ENCODE measurements around the gene ZBTB17. TPM values are rescaled to one million over a fixed set of nuclear protein-coding genes. Genes with fewer than 3 reads are reported as not detected.
A peak's percentile ranks its signal among the peaks of the same experiment; 100 is the strongest.
"Not testable (repeated sequence)": the region's sequence is repeated elsewhere in the genome, so short reads cannot be mapped to it uniquely, and the experiment has no call there.

ZBTB17 gene
- polyA plus RNA-seq (ENCODE audit: insufficient read length in 10 of 10) = 10 to 100 TPM; 16.9 to 33.7 (median 23.1) TPM
- long read RNA-seq, donor 1, partial matches to known transcripts = 0 of 3 reads
- long read RNA-seq, donor 1, other reads (novel, unspliced or antisense) = 0 of 3 reads
- long read RNA-seq, donor 2, partial matches to known transcripts = 5 of 6 reads
- long read RNA-seq, donor 2, other reads (novel, unspliced or antisense) = 0 of 6 reads
- long read RNA-seq, donor 3 = 0 reads
- long read RNA-seq, donor 4, partial matches to known transcripts = 0 of 2 reads
- long read RNA-seq, donor 4, other reads (novel, unspliced or antisense) = 0 of 2 reads
- long read RNA-seq, donor 5, partial matches to known transcripts = 0 of 2 reads
- long read RNA-seq, donor 5, other reads (novel, unspliced or antisense) = 0 of 2 reads
- long read RNA-seq, donor 6 = 0 reads
- long read RNA-seq, donor 7, partial matches to known transcripts = 0 of 4 reads
- long read RNA-seq, donor 7, other reads (novel, unspliced or antisense) = 0 of 4 reads
- long read RNA-seq, donor 8, partial matches to known transcripts = 0 of 2 reads
- long read RNA-seq, donor 8, other reads (novel, unspliced or antisense) = 0 of 2 reads
- long read RNA-seq, donor 9 = 0 reads

DNA sequence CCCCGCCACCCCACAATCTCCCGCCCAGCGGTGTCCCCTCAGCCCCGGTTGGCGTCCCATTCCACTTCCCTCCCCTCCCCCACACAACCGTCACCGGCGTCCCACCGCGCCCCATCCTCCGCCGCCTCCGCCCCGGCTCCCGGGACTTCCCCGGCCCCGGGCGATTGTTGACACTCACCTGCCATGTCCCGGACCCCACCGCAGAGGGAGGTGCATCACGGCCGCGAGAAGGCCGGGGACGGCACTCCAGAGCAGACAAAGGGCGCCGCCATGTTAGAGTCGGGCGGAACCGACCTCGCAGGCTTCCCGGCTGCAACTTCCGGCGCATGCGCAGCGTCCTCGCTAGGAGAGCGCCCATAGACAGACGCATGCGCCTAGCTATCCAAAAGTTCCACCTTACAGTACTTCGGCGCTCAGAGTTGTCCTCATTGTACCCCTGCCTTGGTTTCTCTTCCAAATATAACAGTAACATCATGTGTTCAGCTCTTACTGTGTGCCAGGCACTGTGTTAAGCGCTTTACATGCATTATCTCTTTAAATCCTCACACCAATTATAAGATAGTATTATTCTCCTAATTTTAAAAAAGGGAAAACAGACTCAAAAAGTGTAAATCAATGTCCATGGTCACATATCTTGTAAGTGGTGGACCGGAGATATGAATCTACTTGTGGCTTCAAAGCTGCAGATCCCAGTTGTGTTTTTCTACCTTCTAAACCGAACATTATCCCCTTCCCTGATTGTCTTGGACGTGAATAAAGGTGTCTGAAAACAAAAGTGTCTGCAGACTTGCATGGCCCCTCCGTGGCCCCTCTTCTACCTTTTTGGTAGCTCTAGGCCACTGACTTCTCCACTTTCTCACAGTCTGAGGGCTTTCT lies at the start of gene ZBTB17:
TSS of gene ZBTB17 (minus strand) at position 297 of the 876 bp plus-strand sequence. CDS start 27,606 bp downstream, outside the sequence.
- peak; percentile 91 to 97 (median 96) for DNase-seq

DNA sequence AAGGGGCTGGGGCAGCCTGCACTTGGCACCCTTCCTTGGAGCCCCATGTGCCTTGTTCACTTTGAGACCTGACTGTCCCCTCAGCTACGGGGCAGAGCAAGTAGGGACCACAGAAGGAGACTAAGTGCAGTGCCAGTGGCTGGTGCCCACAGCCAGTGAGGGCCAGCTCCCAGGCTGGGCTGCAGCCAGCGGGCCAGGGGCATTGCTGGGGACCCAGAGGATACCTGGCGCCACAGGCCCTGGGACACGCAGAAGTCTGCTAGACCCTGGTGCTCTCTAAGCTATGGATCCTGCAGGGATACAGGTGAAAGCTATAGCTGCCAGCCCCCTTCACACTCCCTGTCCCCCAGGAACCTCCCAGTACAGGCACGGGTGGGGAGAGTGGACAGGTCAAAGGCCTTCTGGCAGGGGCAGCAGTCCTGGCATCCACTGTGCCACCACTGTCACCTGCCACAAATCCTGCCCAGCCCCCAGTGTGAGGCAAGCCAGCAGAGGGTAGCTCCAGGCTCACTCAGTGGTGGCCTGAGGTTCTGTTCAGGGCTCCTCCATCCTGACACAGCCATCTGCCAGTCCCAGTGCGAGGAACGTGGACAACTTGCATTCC lies 47.3 kb upstream of the ZBTB17 start:
- DNase-seq = no peak

- no peak for DNase-seq
These were observed 46.5 kb upstream of the ZBTB17 start for GRCh38 chr1:16022393-16022792.

GRCh38 chr1:16021681-16022080 lies 45.8 kb upstream of the ZBTB17 start, which contains the start of gene CLCNKA:
CLCNKA (plus strand) TSS chr1:16022036; CDS start chr1:16022620, 584 bp downstream.
- no peak for DNase-seq

GRCh38 chr1:16020878-16021277 lies 45.0 kb upstream of the ZBTB17 start:
- DNase-seq = not testable (repeated sequence)

GRCh38 chr1:16020325-16020724 lies 44.4 kb upstream of the ZBTB17 start:
- no peak for DNase-seq

DNA sequence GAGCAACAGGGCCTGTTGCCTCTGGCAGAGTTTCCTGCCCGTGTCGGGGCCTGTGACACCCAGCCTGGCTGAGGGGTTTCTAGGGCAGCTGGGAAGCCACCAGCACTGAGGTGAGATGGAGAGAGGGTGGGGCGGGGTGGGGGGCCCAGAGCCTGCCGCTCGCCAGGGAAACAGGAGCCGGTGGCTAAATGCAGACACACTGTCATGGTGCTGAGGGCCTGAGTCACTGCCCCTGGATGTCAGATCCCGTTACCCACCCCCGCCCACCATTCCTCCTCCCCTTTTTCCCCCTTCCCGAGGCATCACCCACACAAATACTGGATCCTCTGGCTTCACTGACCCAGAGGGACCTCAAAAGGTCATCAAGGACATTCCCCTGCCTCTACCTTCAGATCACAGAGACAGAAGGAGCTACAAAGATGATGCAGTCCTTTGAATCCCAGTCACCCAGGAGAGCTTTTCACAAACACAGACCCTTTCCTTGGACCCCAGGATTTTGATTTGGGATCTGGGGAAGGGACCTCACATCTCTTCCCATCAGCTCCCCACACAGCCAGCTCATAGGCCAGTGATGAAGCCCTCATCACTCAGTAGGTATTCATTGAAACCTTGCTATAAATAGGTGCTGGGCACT lies 43.9 kb upstream of the ZBTB17 start:
- peak in 2 of 3 donors; percentile 46 to 49 for DNase-seq

- DNase-seq = no peak
These were observed 43.1 kb upstream of the ZBTB17 start for GRCh38 chr1:16018749-16019643.

DNA sequence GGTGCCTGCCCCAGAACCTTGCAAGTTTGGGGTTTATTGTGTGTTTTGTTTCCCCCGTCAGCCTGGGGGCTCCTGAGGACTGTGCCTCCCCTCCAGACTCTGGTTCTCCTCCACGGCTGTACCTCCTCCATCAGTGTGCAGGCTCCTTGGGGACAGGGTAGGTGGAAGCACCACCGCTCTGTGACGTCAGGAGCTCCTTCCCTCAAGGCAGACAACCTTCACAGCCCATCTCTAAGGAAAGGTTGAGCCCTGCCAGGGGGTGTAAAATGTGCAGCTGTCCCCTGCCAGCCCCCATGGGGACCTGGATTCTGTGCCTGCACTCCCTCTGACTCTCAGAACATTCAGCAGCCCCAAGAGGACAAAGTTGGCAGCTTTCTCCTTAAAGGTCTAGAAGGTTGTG lies 42.4 kb upstream of the ZBTB17 start:
- DNase-seq = peak in 1 of 3 donors; percentile 26

GRCh38 chr1:16017461-16018303 lies 41.8 kb upstream of the ZBTB17 start, which contains the start of gene HSPB7:
HSPB7 (minus strand) TSS chr1:16018043; CDS start chr1:16017963, 80 bp downstream.
- DNase-seq = peak; percentile 86 to 95 (median 91)

GRCh38 chr1:16017076-16017460 lies 41.2 kb upstream of the ZBTB17 start:
- no peak for DNase-seq

GRCh38 chr1:16015960-16016901 lies 40.3 kb upstream of the ZBTB17 start:
- DNase-seq = no peak

- no peak for DNase-seq
These were observed 39.6 kb upstream of the ZBTB17 start for GRCh38 chr1:16015491-16015890.

DNA sequence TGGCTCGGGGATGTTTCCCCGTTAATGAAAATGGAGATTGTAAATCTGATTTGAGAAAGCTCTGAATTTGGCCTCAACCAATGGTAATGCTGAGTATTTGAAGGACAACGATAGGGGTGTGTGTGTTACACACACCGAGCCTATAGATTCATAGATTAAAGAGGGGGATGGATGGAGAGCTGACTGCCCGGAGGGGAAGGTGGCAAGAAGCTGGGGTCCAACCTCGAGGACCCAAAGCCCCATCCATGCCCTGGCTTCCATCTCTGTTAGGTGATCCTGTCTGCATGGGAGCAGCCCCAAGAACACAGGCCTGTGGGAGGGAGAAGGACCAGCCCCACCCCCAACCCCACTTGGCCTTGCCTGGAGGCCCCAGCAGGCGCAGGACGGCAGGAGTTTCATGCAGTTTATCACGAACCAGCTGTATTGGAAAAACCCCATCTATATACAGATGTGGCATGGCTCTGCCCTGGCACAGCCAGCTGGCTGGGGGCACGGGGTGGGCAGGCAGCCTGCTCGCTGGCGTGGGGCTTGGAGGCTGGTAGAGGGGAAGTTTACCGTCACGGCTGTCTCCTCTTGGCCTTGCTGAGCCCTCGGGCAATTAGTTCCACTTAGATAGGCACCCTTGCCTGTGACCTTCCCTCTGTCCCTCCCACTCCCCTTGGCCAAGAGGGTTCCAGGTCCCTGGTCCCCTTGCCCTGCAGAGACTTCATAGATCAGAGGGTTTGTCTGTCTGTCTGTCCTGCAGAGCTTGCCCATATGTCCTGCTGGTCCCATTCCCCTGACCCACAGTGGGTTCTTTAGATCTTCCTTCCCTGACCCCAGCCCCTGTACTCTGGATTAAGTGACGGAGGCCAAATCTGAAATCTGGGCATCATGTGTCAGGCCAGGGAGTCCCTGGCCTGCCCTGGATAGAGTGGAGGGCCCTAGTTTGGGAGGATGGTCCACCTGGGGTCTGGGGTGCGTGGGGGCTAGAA lies 38.9 kb upstream of the ZBTB17 start:
- DNase-seq = peak in 1 of 3 donors; percentile 73

- no peak for DNase-seq
These were observed 38.0 kb upstream of the ZBTB17 start for GRCh38 chr1:16013908-16014258.

DNA sequence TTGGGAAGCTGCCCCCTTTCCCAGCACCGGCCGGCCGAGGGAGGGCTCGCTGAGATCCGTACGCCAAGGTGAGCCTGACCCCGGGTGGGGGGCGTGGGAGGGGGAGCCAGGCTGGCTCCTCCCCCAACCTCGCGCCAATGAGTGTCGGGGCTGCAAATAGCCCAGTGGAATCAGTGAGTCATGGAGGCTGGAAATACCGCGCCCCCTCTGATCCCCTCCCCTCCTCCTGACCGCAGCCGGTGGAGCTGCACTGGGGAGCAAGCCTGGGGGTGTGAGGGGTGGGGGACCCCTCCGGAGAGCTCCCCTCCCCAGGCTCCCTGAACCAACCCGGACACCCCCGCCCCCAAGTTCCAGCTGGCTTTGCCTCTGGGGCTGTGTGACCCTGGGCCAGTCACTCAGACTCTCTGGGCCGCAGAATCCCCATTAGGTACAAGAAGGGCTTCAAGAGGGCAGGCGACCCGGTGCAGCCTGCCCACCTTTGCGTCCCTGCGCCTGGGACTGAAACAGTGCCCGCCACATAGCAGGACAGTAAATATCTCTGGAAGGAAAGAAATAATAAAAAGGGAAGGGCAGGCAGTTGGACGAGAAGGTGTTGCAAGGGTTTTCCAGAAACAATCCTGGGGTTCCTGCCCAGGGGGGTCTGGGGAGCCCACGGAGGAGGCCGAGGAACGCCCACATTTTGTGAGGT lies 37.5 kb upstream of the ZBTB17 start:
- DNase-seq = peak; percentile 69 to 82 (median 72)
